GM18870 (cell line): ENCODE data around the gene ELP4.
A peak's percentile ranks its signal among the peaks of the same experiment; 100 is the strongest.
"Not testable (repeated sequence)": the region's sequence is repeated elsewhere in the genome, so short reads cannot be mapped to it uniquely, and the experiment has no call there.

Experiments
- ATAC-seq: cut with Tn5 transposase; IDR thresholded peaks from one replicate; pipeline ENCODE4 v1.9.1; 2021; ENCODE audit warnings: moderate library complexity; ENCODE audit not compliant: unreplicated experiment

ELP4 gene

DNA sequence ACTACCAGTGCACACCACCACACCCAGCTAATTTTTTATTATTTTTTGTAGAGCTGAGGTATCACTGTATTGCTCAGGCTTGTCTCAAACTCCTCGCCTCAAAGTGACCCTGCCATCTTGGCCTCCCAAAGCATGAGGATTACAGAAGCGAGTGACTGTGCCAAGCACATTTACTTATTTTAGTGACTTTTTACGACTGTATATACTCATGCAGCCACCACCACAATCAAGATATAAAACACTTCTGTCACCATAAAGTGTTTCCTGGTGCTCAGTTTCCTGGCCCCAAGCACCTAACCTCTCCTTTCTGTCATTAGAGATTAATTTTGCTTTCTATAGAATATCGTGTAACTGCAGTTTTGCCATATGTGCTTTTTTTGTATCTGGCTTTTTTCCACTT is 25.9 kb downstream of the ELP4 start:
- no peak for ATAC-seq

DNA sequence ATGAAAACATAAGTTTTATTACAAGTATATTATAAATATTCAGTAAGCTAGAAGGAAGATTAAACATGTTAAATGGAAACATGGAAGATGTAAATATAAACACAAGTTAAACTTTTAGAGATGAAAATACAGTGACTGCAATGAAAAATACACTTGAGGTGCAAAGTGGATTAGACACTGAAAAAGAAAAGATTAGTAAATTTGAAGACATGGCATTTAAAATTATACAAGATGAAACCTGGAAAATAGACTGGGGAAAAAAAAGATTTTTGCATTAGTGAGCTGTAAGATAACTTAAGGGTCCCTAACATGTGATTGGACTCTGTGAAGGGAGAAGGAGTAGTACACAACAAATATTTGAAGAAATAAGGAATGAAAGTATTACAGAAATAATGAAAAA is 33.3 kb downstream of the ELP4 start:
- no peak for ATAC-seq

DNA sequence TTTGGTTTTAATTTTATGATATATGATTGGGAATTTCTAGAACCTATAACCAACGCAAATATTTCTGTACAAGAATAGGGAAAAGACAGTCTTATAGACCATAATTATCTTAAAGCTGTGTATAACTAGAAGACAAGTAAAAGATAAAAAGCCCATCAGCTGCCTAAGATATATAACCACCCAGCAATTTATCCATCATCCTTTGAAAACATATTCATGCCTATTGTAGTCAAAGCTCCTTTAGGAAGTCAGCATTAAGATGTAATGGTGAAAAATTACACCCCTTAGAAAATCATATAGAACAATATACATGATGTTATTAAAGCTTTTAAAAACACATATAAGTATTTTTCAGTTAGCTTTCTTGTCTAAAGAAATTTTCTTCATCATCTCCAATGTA is 46.4 kb downstream of the ELP4 start:
- no peak for ATAC-seq

DNA sequence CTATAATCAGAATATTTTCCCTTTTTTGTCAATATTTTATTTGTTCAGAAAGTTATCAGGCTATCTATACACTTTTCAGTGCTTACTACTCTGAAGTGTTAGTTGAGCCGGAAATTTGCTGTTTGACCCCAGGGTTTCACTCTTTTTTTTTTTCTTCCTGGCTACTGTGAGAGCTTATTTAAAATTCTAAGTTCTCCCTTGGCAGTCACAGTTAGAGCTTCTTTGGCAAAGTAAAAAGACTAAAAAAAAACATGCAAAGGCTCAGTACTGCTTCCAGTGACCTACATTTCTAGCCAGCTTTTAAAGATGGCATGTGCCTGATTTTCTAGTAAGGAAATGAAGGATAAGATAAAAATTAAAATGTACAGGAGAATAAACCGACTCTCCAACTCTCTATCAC is 48.4 kb downstream of the ELP4 start:
- no peak for ATAC-seq

DNA sequence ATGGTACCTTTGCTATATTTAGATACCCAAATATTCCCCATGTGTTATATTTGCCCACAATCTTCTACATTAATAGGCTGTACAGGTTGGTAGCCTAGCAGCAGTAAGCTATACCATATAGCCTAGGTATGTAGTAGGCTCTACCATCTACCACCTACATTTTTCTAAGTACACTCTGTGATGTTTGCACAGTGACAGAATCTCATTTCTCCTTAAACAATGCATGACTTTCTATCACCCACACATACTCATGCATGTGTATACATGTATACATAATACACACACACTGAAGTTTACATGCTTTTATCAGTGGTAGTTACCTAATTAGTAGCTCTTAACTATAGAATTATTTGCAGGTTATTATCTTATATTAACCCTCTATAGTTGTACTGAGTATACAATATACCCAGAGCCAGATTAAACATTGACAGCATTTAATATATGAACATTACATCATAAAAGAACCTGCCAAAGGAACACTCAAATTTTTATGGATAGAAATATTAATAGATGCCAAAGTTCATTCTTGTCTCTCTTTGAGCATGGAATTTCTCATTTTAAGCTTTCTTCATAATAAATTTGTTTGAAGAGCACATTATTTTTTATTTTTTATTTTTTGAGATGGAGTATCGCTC is 51.4 kb downstream of the ELP4 start:
- ATAC-seq, result no peak

DNA sequence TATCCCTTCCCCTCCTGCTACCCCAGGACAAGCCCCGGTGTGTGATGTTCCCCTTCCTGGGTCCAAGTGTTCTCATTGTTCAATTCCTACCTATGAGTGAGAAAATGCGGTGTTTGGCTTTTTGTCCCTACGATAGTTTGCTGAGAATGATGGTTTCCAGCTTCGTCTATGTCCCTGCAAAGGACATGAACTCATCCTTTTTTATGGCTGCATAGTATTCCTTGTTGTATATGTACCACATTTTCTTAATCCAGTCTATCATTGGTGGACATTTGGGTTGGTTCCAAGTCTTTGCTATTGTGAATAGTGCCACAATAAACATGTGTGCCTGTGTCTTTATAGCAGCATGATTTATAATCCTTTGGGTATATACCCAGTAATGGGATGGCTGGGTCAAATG is 55.0 kb downstream of the ELP4 start:
- not testable (repeated sequence) for ATAC-seq

DNA sequence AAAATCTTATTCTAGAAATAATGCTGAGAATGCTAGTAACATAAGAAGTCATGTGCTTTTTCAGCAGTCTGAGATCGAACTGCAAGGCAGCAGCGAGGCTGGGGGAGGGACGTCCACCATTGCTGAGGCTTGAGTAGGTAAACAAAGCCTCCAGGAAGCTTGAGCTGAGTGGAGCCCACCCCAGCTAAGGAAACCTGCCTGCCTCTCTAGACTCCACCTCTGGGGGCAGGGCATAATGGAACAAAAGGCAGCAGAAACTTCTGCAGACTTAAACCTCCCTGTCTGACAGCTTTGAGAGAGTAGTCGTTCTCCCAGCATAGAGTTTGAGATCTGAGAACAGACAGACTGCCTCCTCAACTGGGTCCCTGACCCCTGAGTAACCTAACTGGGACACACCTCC is 64.6 kb downstream of the ELP4 start:
- ATAC-seq, result not testable (repeated sequence)

DNA sequence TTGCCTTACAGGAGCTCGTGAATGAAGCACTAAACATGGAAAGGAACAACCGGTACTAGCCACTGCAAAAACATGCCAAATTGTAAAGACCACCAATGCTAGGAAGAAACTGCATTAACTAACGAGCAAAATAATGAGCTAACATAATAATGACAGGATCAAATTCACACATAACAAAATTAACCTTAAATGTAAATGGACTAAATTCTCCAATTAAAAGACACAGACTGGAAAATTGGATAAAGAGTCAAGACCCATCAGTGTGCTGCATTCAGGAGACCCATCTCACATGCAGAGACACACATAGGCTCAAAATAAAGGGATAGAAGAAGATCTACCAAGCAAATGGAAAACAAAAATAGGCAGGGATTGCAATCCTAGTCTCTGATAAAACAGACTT is 66.2 kb downstream of the ELP4 start:
- not testable (repeated sequence) for ATAC-seq

DNA sequence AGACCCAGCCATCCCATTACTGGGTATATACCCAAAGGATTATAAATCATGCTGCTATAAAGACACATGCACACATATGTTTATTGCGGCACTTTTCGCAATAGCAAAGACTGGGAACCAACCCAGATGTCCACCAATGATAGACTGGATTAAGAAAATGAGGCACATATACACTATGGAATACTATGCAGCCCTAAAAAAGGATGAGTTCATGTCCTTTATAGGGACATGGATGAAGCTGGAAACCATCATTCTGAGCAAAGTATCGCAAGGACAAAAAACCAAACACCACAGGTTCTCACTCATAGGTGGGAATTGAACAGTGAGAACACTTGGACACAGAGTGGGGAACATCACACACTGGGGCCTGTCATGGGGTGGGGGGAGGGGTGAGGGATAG is 69.8 kb downstream of the ELP4 start:
- not testable (repeated sequence) for ATAC-seq

DNA sequence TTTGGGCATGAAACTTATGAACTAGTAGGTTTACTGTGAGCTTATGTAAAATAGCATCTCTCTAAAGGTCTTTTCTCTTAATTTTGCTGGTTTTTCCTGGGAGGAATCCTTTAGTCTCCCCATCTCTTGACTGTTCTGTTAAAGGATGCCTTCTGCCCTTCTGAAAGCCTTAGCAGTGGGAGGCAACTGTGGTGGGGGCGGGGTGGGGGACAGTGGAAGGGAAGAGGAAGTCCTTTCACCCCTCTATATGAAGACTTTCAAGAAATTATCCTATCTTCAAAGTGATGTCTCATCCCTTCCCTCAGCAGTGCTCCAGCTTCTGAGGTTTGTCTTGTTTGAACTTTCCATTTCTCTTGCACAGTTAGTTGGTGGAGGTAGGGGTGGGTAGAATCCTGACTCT is 73.1 kb downstream of the ELP4 start:
- no peak for ATAC-seq

DNA sequence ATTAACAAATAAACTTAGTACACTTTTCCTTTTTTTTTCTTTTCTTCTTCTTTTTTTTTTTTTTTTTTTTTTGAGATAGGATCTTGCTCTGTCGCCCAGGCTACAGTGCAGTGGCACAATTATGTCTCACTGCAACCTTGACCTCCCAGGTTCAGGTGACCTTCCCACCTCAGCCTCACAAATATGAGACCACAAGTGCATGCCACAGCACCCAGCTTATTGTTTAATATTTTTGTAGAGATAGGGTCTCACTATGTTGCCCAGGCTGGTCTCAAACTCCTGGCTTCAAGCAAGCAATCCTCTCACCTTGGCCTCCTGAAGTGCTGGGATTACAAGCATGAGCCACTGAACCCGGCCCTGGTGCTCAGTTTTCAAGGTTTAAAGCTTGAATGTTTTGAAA is 88.9 kb downstream of the ELP4 start:
- no peak for ATAC-seq

DNA sequence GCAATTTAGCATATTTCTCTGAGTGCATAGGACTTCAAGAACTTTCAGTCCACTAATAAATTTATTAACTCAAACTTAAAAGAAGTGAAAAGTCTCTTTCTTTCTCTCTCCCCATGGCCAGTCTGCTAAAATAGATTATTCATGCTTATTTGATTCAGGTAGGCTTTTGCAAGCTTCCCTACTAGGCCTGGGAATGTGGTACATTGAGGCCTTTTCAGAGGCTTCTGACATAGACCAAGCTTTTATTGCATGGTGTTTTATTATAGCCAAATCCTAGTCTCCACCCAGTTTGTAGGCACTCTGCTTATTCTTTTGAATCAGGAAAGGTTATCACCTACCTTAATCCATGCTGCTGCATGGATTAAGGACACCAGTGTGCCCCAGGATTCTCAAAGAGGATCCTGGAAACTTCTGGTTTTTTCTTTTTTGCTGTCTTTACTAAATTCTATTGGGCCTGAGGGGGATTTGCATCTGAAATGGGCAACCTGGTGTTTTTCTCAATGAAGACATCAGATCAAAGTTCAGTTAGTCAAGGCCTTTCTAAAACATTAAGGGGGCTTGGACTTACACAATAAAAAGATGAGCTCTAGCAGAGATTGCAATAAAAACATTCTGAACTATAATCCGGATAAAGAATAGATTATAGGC is 92.2 kb downstream of the ELP4 start:
- no peak for ATAC-seq

DNA sequence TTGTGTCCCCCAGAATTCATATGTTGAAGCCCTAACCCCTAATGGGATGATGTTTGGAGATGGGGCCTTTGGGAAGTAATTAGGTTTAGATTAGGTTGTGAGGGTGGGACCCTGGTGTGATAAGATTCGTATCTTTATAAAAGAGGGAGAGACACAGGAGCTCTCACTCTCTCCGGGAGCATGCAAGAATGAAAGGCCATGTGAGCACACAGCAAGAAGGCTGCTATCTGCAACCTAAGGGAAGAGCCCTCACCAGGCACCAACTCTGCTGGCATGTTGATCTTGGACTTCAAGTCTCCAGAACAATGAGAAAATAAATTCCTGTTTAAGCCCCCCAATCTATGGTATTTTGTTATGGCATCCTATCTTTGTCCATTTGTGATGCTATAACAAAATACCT is 97.3 kb downstream of the ELP4 start:
- no peak for ATAC-seq

DNA sequence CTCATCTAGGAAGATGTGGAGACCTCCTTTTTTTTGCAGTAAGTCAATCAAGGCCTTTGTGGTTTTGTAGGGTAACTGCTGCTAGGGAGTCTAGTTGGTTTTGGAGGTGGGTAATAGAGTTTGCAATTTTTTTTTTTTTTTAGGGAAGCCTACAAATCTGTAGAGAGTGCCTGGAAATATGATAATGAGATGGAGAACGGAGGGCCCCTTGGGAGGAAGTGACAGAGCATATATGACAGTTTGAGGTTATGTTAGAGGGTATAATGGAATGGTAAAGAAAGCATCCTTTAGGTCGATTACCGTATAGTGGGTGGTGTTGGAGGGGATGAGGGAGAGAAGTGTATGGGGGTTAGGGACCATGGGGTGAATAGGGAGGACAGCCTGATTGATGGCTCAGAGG is 98.3 kb downstream of the ELP4 start:
- ATAC-seq, result no peak

DNA sequence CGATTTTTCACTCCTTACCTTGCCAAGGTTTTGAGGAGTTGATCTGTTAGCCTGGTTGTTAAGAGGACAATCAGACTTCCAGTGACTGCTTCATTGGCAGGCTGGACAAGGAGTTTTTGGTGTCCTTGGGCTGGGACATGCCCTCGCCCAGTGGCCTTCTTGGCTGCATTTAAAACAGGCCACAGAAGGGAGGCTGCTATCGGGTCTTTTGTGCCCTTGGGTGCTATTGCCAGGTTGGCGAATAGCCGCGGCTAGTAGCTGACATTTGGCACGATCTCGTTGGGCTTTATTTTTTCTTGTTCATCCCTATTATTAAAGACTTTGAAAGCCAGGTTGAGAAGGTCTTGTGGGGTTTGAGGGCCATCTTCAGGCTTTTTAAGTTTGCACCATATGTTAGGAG is 99.4 kb downstream of the ELP4 start:
- no peak for ATAC-seq

DNA sequence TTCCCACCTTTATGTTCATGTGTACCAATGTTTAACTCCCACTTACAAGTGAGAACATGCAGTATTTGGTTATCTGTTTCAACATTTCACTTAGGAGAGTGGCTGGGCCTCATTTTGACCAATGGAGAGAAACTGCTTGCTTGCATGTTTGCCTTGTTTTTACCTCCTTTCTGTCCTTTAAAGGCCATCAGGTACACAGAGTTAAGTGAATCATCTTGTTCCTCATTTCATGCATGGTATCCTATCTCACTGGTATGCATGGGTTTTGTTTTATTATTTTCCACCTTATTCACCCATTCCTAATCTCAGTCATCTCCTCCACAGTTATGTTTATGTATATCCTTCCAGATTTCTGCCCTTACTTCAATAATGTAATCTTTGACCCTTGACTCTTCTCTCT is 101.0 kb downstream of the ELP4 start:
- ATAC-seq, result no peak

DNA sequence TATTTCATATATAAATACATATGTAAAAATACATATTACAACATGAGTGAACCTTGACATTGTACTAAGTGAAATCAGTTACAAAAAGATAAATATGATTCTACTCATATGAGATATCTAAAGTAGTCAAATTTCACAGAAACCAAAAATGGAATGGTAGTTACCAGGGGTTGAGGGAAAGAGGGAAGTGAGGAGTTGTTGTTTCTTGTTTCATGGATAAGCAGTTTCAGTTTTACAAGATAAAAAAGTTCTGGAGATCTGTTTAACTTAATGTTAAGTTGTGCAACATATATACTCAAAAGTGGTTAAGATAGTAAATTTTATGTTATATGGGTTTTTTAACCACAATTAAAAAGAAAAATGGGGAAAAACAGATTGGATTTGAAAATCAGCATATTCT is 107.7 kb downstream of the ELP4 start:
- no peak for ATAC-seq

DNA sequence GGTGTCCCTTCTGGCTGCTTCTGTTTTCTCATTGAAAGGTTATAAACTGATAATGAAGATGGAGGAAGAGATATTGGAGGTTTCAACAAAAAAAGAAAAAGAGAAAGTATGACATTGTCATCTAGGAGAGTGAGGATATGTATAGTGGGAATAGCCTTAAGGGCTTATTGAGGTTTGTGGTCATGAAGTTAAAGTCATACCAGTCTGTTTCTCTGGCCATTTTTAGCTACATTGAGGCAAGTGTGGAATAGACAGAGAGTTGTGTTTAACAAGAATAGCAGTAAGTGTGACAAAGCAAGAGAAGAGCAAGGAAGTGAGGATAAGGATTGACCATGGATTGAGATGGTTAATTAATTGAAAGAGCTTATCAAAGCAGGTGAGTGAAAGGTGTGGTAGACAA is 110.4 kb downstream of the ELP4 start:
- ATAC-seq, result peak; percentile 85

DNA sequence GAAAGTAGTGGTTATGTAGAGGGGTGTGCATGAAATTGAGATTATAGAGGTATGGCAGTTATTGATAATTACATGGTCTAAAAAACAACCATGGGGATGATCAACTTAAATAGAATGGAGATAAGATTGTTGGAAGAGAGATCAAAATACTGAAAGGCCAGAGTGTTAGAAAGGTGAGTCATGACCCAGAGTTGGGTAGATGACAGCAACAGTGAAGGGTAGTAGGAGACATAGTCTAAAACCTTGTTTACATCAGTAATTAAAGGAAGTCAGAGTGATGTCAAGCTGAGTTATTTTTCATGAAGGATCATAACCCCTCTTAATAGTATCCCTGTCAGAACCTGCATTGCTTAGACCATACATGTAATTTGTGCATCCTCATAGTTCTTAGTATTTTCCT is 110.9 kb downstream of the ELP4 start:
- ATAC-seq, result peak; percentile 25

DNA sequence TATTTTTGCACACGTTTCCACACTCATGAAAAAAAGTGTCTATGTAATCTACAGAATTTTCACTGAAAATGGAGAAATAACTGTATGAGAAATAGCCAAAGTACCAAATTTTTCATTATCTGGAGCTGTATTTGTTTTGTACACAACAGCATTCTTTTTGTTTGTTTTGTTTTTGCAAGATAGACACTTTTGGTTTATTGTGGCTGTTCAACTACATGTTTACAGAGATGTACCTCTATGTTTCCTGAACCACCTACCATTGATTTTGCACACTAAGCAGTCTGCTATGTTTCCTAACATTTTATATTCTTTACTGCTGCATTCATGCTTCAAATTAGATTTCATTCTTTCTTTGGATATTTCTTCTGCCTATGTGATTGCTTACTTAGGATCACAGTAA is 116.3 kb downstream of the ELP4 start:
- no peak for ATAC-seq

DNA sequence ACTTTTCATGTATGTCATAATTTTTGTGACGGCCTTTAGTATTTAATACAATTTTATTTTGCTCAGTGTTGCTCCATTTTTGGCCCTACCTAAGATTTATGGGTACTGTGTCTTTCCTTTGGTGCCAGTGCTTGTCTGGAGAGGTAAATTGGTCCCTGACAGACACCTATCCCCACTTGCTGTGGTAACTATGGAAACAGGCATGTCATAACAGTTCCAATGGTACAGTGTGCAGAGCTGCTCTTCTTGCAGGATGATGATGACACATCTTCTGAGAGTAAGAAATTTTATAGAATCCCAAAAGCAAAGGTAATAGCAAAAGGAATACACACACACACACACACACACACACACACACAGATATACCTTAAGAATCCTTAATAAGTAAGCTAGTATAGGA is 118.5 kb downstream of the ELP4 start:
- ATAC-seq, result no peak

DNA sequence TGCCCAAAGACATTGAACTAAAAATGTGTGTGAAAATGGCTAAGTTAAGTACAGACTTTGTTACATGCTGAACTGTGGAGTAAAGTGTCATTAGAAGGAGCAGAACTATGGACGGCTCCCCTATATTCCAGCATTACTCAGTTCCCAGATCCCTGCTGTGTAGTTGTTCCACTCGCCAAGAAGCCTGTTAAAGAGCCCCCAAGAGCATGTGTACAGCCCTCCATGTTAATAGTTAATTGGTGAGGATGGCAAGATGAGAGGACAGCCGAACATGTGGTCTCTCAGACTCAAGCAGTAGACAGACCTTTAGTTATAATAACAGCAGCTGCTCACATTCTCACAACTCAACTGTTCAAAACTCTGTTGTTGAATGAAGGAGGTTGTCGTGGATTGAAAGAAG is 127.4 kb downstream of the ELP4 start:
- no peak for ATAC-seq

DNA sequence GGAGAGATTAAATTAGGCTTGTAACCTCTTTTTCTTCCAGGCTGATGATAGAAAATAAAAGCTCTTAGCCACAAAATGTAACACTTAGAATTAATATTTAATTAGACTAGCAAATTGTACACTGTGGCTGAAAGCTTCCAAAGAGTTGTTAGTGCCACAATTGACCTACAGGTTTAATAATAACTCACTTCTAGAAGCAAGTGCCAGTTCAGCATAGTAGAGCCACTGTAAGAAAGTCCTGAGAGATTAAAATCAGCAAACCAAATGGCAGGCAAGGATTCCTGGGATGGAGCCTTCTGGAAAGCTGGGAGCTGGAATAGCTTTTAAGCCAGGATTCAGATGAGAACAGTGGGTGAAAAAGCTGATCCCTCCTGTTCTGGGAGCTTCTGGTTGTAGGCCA is 131.0 kb downstream of the ELP4 start:
- ATAC-seq, result no peak
